Right lobe of liver (tissue), 6 donors: Measurements from ENCODE around the gene TMEM214. TPM values are rescaled to one million over a fixed set of nuclear protein-coding genes. Genes with fewer than 3 reads are reported as not detected.

ENCODE experiments used
- ATAC-seq, 4 donors: fragments of 200-7000 bp; cut with Tn5 transposase; one replicate each; pipeline ENCODE4 v1.9.1; 2020; ENCODE audit warnings: mild to moderate bottlenecking in 4 of 4, moderate library complexity in 4 of 4
- DNase-seq, 3 donors: peaks; one replicate each; pipeline ENCODE4 v3.0.0-alpha.2; 2020
- H3K27ac ChIP-seq, 3 donors: fragments of 200-600 bp; one replicate each; pipeline ENCODE4 v1.8.0; 2022
- H3K27me3 ChIP-seq, 2 donors: fragments of 200-600 bp; one replicate each; pipeline ENCODE4 v1.8.0; 2022
- H3K36me3 ChIP-seq, 4 donors: fragments of 200-600 bp; sonication (generic) in 1 of 4; one replicate each; pipeline versions ENCODE4 v1.5.1 to v1.8.0; 2017 to 2022; ENCODE audit warnings: control low read depth in 1 of 4
- H3K4me1 ChIP-seq, 4 donors: fragments of 200-600 bp; sonication (generic) in 1 of 4; one replicate each; pipeline versions ENCODE4 v1.5.1 to v1.8.0; 2017 to 2022; ENCODE audit warnings: control low read depth in 1 of 4
- H3K4me3 ChIP-seq, 3 donors: fragments of 200-600 bp; one replicate each; pipeline ENCODE4 v1.8.0; 2022
- H3K9me3 ChIP-seq, 4 donors: fragments of 200-600 bp; sonication (generic) in 1 of 4; one replicate each; pipeline versions ENCODE4 v1.5.1 to v1.8.0; 2017 to 2022; ENCODE audit warnings: control low read depth in 1 of 4
- POLR2A ChIP-seq: fragments of 450-650 bp; IDR thresholded peaks from one replicate; pipeline ENCODE4 v1.6.1; 2017; ENCODE audit warnings: antibody characterized with exemption, mild to moderate bottlenecking
- WGBS: methylation state at CpG from one replicate; pipeline ENCODE4 v1.1.6; 2018; ENCODE audit warnings: low coverage, low lambda C conversion rate; ENCODE audit not compliant: insufficient coverage; ENCODE audit errors: missing lambda C conversion rate; 5-methylcytosine and 5-hydroxymethylcytosine counted together
- intact Hi-C, 2 donors: fragments of 100-400 bp; cut with DNase I; formaldehyde crosslinking; loops; one replicate each; pipeline versions ENCODE4 v1.11.2 to v1.14.1; 2022
- total RNA-seq, 6 experiments: library from RNA; depleted of rRNA in 2 of 6; stranded (reverse); fragments of >200 nt in 2 of 6; fragmentation: NEBNext Ultra II Directional in 3 of 6; extraction: Animal tissue kit (Norgen Biotek cat#: 25700) in 3 of 6; gene quantifications; one replicate each; pipeline versions ENCODE4 v1.1.0 to v1.2.4, GENCODE V29; 2016 to 2023
- TF ChIP-seq, protein P1 (sequence below), 4 donors: fragments of 200-600 bp in 3 of 4; fragments of 450-650 bp in 1 of 4; IDR thresholded peaks; one replicate each; pipeline versions ENCODE4 v1.5.1 to v1.8.0; 2016 to 2022; ENCODE audit warnings: antibody characterized with exemption in 4 of 4, mild to moderate bottlenecking in 2 of 4
- donor health status: DM: no; HTN: yes; CAD: no.
- donor health status: DM: no; HTN: no; CAD: no.
- donor health status: DM: no; HTN: no; CAD: no.
- donor health status: DM: no; HTN: yes; CAD: no.
- donor health status: DM: no; HTN: yes; CAD: no.

Gene TMEM214
- total RNA-seq, 6 experiments from 2014 or later = 29.1 to 62.7 (median 50.0) TPM

GRCh38 chr2:27049422-27050280, 16.9 kb downstream of the TMEM214 start:
- no peaks in the 10 kb centered on the region for H3K36me3 ChIP-seq
- ATAC-seq (peak; percentile 21 to 34 (median 22)), DNase-seq (peak; percentile 62 to 72 (median 70))
- peak overlapping the region; percentile 57 to 66 (median 62) for H3K27ac ChIP-seq
- H3K9me3 ChIP-seq = no peaks in the 10 kb centered on the region
- peak overlapping the region; percentile 82 to 92 (median 89) for H3K4me3 ChIP-seq
- H3K4me1 ChIP-seq = peaks cover 0 to 9% (median 4%) of the 10 kb centered on the region in 4 donors
- TF ChIP-seq, protein P1, sequence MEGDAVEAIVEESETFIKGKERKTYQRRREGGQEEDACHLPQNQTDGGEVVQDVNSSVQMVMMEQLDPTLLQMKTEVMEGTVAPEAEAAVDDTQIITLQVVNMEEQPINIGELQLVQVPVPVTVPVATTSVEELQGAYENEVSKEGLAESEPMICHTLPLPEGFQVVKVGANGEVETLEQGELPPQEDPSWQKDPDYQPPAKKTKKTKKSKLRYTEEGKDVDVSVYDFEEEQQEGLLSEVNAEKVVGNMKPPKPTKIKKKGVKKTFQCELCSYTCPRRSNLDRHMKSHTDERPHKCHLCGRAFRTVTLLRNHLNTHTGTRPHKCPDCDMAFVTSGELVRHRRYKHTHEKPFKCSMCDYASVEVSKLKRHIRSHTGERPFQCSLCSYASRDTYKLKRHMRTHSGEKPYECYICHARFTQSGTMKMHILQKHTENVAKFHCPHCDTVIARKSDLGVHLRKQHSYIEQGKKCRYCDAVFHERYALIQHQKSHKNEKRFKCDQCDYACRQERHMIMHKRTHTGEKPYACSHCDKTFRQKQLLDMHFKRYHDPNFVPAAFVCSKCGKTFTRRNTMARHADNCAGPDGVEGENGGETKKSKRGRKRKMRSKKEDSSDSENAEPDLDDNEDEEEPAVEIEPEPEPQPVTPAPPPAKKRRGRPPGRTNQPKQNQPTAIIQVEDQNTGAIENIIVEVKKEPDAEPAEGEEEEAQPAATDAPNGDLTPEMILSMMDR (IDR thresholded peaks at IDR 0.05) = no peak
- no peak for TF ChIP-seq POLR2A
- intact Hi-C loops = no loop called here
- 21% methylated on average over 27 of the region's 52 CpGs for WGBS
- H3K27me3 ChIP-seq = no peaks in the 10 kb centered on the region

- peak; percentile 74 to 80 (median 78) for ATAC-seq
- Histone ChIP-seq H3K9me3 (no peaks in the 10 kb centered on the region), H3K4me3 (peak overlapping the region; percentile 82 to 92 (median 89)), H3K27me3 (no peaks in the 10 kb centered on the region), H3K36me3 (peaks cover 0 to 2% (median 0%) of the 10 kb centered on the region in 4 donors), H3K27ac (peak overlapping the region; percentile 57 to 66 (median 62)), H3K4me1 (peaks cover 0 to 9% (median 4%) of the 10 kb centered on the region in 4 donors)
- intact Hi-C loops = no loop called here
- WGBS = under 1% methylated on average over 15 of the region's 48 CpGs
- DNase-seq = peak; percentile 76 to 88 (median 84)
- peak; percentile 59 for TF ChIP-seq POLR2A
- TF ChIP-seq, protein P1 (IDR thresholded peaks at IDR 0.05) = peak; percentile 21 to 37 (median 29)
These were observed 17.7 kb downstream of the TMEM214 start for GRCh38 chr2:27050281-27050995.

DNA sequence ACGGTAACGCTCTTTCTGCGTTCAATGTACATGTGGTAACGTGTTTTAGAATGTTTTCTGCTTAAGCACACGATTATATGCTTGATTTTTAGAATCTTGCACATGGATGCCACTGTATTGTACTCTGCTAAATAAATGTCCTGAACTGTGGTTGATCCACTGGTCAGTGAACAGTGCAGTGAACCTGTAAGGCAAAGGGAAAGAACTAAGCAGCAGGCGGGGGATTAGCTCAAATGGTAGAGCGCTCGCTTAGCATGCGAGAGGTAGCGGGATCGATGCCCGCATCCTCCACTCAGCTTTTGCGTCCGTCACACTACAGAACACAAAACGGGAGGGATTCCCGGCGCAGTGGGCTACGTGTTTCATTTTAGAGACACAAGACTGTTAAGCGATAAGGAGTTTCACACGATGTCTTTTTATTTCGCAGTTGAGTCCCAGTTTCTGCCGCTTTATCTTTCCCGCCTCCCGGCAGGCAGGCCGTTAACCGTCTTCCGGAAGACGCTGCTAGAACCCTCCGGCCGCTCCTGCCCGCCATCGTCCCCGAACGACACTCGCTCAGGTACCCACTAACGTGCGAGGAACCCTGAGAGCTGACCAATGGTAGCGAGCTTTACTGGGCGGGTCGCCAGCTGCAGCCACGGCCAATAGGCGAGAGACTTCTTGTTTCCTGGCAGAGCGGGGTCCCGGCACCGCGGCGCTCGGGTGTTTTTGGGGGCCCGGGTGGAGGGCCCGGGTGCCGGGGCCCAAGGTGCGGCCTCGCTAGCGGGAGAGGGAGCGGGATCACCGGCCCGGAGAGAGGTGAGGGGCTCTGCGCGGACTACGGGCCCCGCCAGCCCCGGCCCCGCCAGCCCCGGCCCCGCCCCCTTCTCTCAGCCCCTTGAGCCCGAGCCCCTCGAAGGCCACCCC, 18.5 kb downstream of the TMEM214 start, which contains the start of gene AGBL5:
Gene AGBL5 (plus strand): TSS at position 673 of the 906 bp plus-strand sequence. CDS start 1,291 bp downstream, outside the sequence.
- ATAC-seq = peak; percentile 75 to 85 (median 80)
- Histone ChIP-seq H3K27ac (peak within 1 kb of the TSS; percentile 57 to 66 (median 62)), H3K4me3 (peak within 1 kb of the TSS; percentile 82 to 92 (median 89)), H3K36me3 (peaks cover 0 to 6% (median 2%) of the 10 kb centered on the region in 4 donors), H3K27me3 (no peaks in the 10 kb centered on the region), H3K9me3 (no peaks in the 10 kb centered on the region), H3K4me1 (peaks cover 0 to 9% (median 4%) of the 10 kb centered on the region in 4 donors)
- DNase-seq = peak; percentile 95 to 96 (median 96)
- intact Hi-C loops = no loop called here
- WGBS = under 1% methylated on average over 30 of the region's 67 CpGs
- TF ChIP-seq, protein P1 (IDR thresholded peaks at IDR 0.05) = no peak
- peak; percentile 52 for TF ChIP-seq POLR2A
